Measurements from ENCODE around the gene LIPC. TPM values are rescaled to one million over a fixed set of nuclear protein-coding genes. Genes with fewer than 3 reads are reported as not detected.
A peak's percentile ranks its signal among the peaks of the same experiment; 100 is the strongest.

Gene LIPC
- total RNA-seq, 1 donor from 2014 or later: 0.13 TPM

DNA sequence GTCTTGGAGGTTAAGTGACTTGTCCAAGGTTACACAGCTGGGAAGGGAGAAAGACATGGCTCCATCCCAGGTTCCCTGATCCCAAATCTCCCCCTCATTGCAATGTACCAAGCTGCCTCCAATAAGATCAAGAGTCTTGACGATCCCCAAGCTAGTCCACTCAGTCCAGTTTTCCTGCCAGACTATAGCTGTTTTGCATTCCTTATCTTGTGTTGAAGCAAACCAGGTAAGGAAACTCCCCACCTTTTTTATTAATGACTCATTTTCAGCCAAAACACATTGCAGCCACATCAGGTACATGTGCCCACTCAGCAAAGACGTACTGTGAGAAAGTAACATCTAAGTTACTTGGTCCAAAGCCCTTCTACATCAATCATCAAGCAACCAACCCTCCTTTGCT is 41.9 kb downstream of the LIPC start:
- peak in 1 of 2 donors; percentile 71 for DNase-seq (ENCODE audit: low read depth in 2 of 2)

- no peak for DNase-seq (ENCODE audit: low read depth in 2 of 2)
These were observed 43.0 kb downstream of the LIPC start for GRCh38 chr15:58474741-58475323.

- DNase-seq (ENCODE audit: low read depth in 2 of 2): peak; percentile 86 to 97
These were observed 44.1 kb downstream of the LIPC start for GRCh38 chr15:58475573-58476524.

DNA sequence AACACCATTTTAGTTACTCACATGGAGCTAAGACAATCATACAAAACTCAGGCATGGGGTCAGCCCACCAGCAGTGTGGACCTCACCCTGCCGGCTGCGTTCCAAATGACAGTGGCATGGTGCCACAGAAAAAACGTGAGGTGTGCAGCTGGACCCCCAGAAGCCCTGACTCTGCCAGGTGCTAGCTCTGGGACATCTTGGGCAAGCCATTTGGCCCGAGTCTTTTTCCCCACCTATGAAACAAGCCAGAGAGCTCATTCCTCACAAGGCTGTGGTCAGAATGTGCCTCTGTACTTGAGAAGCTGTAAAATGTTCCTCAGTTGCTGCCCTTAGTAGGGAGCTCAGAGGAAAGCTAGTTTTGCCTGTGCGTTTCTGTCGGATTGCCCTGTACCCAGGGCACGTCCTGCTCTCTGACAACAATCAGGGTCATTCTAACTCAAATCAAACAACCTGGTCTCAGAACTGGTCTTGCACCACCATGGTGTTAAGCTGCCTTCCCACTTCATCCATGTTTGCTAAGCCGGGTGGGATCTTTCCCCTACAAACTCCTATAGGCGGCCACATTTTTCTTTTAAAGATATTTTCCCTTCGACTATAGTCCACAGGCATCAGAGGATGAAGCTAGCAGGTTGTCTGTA is 44.9 kb downstream of the LIPC start:
- DNase-seq (ENCODE audit: low read depth in 2 of 2): no peak

- DNase-seq (ENCODE audit: low read depth in 2 of 2): peak; percentile 29 to 78
These were observed 45.4 kb downstream of the LIPC start for GRCh38 chr15:58477170-58477569.

DNA sequence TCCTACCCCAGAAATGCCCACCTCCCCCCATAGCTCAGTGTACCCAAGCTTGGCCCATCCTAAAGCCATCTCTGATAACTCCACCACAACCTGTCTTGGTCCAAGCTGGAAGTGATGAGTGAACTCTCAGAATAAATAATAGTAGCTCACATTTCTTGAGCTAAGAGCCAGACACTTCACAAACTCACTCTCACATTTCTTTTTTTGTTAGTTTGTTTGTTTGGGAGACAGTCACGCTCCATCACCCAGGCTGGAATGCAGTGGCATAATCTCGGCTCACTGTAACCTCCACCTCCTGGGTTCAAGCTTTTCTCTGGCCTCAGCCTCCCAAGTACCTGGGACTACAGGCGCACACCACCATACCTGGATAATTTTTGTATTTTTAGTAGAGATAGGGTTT is 46.2 kb downstream of the LIPC start:
- no peak for DNase-seq (ENCODE audit: low read depth in 2 of 2)

GRCh38 chr15:58478579-58478978 is 46.8 kb downstream of the LIPC start:
- DNase-seq (ENCODE audit: low read depth in 2 of 2): no peak

DNA sequence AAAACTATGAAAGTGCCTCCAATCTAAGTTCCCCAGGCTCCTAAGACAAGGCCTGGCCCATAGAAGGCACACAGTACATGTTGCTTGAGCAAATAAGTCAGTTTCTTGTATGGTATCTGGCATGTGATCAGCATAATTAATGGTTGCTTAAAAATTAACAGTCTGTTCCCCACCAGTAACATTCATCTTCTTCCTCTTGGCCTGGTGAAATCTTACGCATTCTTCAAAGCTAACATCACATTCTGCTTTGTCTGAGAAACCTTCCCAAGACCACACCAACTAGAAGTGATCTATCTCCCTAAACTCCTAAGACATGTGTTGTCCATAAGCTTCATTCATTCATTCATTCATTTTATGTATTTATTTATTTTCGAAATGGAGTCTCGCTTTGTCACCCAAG is 48.1 kb downstream of the LIPC start:
- no peak for DNase-seq (ENCODE audit: low read depth in 2 of 2)

DNA sequence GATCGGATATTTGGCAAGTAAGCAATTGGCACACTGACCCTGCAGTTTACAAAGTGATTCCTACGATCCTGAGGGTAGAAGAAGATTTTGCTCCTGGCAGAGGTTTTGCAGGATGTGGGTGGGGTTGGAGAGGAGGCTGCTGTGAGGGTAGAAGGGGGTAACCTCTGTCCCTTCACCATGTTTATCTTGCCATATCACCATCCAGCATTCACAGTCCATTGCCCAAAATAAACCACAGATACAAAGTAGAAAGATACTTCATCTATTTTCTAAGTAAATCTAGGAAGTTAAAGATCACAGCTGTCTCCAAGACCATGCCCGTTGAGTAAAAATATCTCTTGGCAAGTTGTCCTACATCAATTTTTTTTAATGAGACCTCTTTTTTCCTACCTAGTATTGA is 51.6 kb downstream of the LIPC start:
- DNase-seq (ENCODE audit: low read depth in 2 of 2): no peak

- DNase-seq (ENCODE audit: low read depth in 2 of 2): no peak
These were observed 53.2 kb downstream of the LIPC start for GRCh38 chr15:58484791-58485600.

DNA sequence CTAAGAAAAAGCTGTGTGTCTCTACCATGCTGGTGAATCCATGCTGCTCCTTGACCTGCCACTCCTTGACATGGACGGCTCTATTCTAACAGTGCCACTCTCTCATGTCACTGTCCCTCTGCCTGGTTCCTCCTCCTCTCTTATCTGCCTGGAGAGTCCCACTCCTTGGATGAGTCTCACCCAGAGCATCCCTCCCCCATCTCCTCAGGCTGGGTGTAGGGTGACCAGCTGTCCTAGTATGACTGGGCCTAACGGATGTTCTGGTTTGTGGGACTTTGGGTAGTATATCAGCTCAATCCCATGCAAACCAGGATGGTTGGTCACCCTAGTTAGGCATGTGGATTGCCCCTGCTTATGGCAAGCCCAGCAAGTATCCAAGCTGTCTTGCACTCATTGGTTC is 54.3 kb downstream of the LIPC start:
- DNase-seq (ENCODE audit: low read depth in 2 of 2): no peak

GRCh38 chr15:58486564-58486963 is 54.8 kb downstream of the LIPC start:
- DNase-seq (ENCODE audit: low read depth in 2 of 2): no peak

DNA sequence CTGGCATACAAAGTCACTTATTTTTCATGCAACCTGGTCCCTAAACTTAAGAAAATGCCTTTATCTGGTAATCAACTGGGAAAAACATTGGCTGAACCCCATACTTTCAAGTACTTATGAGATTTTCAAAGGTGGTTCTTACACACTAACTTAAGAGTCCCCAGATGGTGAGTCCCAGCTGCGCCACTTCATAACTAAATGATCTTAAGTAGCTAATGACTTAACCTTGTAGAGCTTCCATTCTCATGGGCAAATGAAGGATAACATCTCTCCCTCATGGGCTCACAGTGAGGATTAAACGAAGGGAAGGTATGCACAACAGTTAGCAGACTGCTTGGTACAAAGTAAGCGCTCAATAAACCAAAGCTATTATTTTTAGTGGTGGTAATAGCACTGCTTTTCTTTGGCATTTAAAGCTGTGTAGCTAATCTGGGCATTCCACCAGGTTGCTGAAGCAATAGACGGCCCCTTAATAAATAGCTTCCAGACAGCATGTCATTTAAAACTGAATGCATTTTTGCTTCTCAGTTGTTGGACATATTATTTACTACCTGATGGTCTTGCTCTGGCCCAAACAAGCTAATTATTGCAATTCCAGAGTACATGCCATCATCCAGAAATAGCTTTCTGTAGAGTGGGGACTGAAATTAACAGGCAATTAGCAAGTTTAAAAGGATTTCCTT is 55.4 kb downstream of the LIPC start:
- DNase-seq (ENCODE audit: low read depth in 2 of 2): no peak

DNA sequence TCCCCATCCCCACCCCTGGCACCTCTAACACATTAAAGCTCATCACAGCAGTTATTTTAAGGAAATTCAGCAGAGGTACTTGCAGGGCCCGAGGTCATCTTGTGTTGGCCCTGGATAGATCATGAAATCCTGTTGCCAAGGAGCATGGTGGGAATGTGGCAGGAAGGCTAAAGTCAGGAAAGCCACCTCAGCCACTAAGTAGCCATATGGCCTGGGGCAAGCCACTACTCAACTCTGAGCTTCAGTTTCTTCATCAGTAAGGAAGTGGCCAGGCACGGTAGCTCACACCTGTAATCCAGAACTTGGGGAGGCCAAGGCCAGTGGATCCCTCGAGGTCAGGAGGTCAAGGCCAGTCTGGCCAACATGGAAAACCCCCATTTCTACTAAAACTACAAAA is 55.9 kb downstream of the LIPC start:
- DNase-seq (ENCODE audit: low read depth in 2 of 2): no peak

DNA sequence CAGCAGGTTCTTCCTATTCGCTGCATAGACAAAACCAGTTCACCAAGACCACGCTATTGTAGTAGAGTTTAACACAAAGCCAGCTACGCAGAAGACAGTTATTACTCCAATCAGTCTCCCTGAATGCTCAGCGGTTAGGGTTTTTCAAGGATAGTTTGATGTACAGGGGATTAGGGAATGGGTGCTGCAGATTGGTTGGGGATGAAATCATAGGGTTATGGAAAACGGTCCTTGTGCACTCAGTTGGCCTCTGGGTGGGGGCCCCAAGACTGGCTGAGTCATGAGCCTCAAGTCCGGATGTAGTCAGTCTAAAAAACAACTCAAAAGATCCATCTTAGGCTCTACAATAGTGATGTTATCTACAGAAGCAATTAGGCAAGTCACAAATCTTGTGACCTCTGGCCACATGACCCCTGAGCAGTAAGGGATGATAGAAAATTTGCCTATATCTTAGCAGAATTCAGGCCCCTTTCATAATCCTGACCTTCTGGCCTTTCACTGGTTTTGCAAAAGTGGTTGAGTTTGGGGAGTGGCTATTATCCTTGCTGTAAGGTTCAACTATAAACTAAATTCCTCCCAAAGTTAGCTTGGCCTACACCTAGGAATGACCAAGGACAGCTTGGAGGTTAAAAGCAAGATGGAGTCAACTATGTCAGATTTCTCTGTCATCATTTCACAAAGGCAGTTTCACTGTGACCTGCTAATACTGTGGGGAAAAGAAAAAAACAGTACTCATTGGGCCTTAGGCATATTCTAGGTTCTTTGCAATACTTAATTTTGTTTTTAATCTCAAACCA is 57.7 kb downstream of the LIPC start:
- no peak for DNase-seq (ENCODE audit: low read depth in 2 of 2)

- no peak for DNase-seq (ENCODE audit: low read depth in 2 of 2)
These were observed 58.5 kb downstream of the LIPC start for GRCh38 chr15:58490086-58490887.

DNA sequence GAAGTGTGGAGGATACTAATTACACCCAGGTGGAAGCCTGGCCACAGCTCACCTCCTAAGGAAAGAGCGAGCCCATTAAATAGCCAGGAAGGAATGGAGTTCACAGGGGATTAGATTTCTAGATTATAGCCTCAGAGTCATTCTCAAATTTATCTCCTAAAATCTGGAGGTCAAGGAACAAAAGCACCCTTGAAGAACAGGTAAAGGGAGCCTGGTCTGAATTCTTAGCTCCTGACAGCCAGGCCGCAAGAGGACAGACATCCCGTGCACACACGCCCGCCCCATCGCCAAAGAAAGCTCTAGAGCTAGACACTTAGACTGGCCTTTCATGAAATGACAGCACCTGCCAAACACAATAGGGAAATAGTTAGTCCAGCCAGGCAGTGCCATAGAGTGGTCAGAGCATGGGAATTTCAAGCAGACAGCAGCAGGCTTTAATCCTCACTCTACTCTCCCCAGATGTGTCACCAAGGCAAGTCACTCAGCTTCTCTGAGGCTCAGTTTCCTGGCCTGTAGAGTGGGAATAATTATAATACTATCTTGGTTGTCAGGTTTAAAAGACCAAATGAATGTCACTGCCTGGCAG is 59.2 kb downstream of the LIPC start:
- DNase-seq (ENCODE audit: low read depth in 2 of 2): no peak

DNA sequence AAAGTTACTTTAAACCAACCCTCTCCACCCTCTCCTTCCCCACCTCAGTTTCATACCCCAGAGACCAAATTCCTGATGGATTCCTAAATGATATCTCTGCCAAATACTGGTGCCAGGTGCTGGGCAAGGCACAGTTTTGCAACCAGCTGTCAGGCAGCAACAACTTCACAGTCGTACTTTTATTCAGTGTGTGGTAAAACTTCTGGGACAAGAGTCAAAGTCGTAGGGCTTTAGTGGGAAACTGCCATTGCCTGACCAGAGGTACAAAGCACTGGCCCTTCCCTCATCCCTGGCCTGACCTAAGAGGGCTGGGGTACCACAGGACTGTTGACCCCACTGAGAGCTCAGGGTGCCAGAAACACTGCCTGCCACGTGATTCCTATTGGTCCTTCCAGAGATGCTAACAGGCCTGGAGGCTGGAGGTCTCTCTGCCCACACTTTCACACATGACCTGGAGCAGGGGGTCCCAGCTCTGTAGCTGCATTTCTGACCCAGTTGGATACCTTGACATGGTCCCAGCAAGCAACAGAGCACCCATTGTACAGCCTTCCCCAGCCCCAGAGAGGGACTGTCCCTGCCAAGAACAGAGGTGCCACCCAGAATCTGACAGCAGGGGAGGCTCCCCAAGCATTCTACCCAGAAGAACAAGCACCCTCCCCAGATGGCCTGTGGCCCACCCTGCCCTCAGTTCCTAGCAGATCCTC is 59.9 kb downstream of the LIPC start:
- DNase-seq (ENCODE audit: low read depth in 2 of 2): no peak

Data from dermis microvascular lymphatic vessel endothelial cell (primary cell).